ENCODE measurements around the gene SIKE1.
"Not testable (repeated sequence)": the region's sequence is repeated elsewhere in the genome, so short reads cannot be mapped to it uniquely, and the experiment has no call there.

Gene SIKE1

GRCh38 chr1:114755006-114755931 is 25.2 kb downstream of the SIKE1 start:
- peak; percentile 50 to 51 for DNase-seq

- not testable (repeated sequence) for DNase-seq
These were observed 26.8 kb downstream of the SIKE1 start for GRCh38 chr1:114753702-114754101.

- DNase-seq, result no peak
These were observed 27.3 kb downstream of the SIKE1 start for GRCh38 chr1:114753143-114753542.

- DNase-seq, result no peak
These were observed 29.7 kb downstream of the SIKE1 start for GRCh38 chr1:114750780-114751179.

- no peak for DNase-seq
These were observed 30.6 kb downstream of the SIKE1 start for GRCh38 chr1:114749835-114750234.

GRCh38 chr1:114746450-114747121 is 33.9 kb downstream of the SIKE1 start:
- no peak for DNase-seq

- peak; percentile 26 to 32 for DNase-seq
These were observed 35.2 kb downstream of the SIKE1 start for GRCh38 chr1:114745291-114745690.

GRCh38 chr1:114741963-114742746 is 38.3 kb downstream of the SIKE1 start:
- no peak for DNase-seq

GRCh38 chr1:114740331-114740730 is 40.2 kb downstream of the SIKE1 start:
- no peak for DNase-seq

GRCh38 chr1:114737314-114737849 is 43.1 kb downstream of the SIKE1 start:
- DNase-seq, result no peak

- no peak for DNase-seq
These were observed 45.0 kb downstream of the SIKE1 start for GRCh38 chr1:114735479-114735878.

GRCh38 chr1:114729782-114730181 is 50.7 kb downstream of the SIKE1 start:
- no peak for DNase-seq

- no peak for DNase-seq
These were observed 51.9 kb downstream of the SIKE1 start for GRCh38 chr1:114728553-114728952.

GRCh38 chr1:114725230-114725629 is 55.3 kb downstream of the SIKE1 start:
- DNase-seq, result no peak

GRCh38 chr1:114723915-114724314 is 56.6 kb downstream of the SIKE1 start:
- DNase-seq, result no peak

GRCh38 chr1:114723457-114723856 is 57.0 kb downstream of the SIKE1 start:
- no peak for DNase-seq

- no peak for DNase-seq
These were observed 60.0 kb downstream of the SIKE1 start for GRCh38 chr1:114720492-114720891.

Data from inflammatory macrophage treated with lipopolysaccharide for 1 hour (primary cell).